ENCODE data around the gene FARS2.

Gene FARS2

GRCh38 chr6:5541751-5542432 lies 280.6 kb downstream of the FARS2 start:
- Mint-ChIP-seq H3K4me1 (no peaks in the 10 kb centered on the region), H3K9me3 (no peaks in the 10 kb centered on the region), H3K4me3 (no peak overlapping the region), H3K27me3 (ENCODE audit: low read depth) (no peaks in the 10 kb centered on the region), H3K36me3 (ENCODE audit: low read depth) (peaks cover 19% of the 10 kb centered on the region), H3K27ac (no peak overlapping the region)
- TF ChIP-seq CTCF (IDR thresholded peaks at IDR 0.05; ENCODE audit: unreplicated experiment in 3 of 3) = no peak

GRCh38 chr6:5547556-5547955 lies 286.2 kb downstream of the FARS2 start:
- Mint-ChIP-seq H3K4me3 (no peak overlapping the region), H3K36me3 (ENCODE audit: low read depth) (peaks cover 57% of the 10 kb centered on the region), H3K27ac (no peak overlapping the region), H3K27me3 (ENCODE audit: low read depth) (no peaks in the 10 kb centered on the region), H3K4me1 (no peaks in the 10 kb centered on the region), H3K9me3 (peaks cover 16% of the 10 kb centered on the region)
- TF ChIP-seq CTCF (IDR thresholded peaks at IDR 0.05; ENCODE audit: unreplicated experiment in 3 of 3) = no peak

GRCh38 chr6:5550631-5551030 lies 289.3 kb downstream of the FARS2 start:
- Mint-ChIP-seq H3K27me3 (ENCODE audit: low read depth) (no peaks in the 10 kb centered on the region), H3K9me3 (peaks cover 16% of the 10 kb centered on the region), H3K36me3 (ENCODE audit: low read depth) (peaks cover 43% of the 10 kb centered on the region), H3K4me1 (no peaks in the 10 kb centered on the region), H3K27ac (no peak overlapping the region), H3K4me3 (no peak overlapping the region)
- TF ChIP-seq CTCF (IDR thresholded peaks at IDR 0.05; ENCODE audit: unreplicated experiment in 3 of 3) = no peak

GRCh38 chr6:5552243-5552642 lies 290.9 kb downstream of the FARS2 start:
- Mint-ChIP-seq H3K4me1 (no peaks in the 10 kb centered on the region), H3K4me3 (no peak overlapping the region), H3K27me3 (ENCODE audit: low read depth) (no peaks in the 10 kb centered on the region), H3K9me3 (peaks cover 16% of the 10 kb centered on the region), H3K36me3 (ENCODE audit: low read depth) (peaks cover 35% of the 10 kb centered on the region), H3K27ac (no peak overlapping the region)
- TF ChIP-seq CTCF (IDR thresholded peaks at IDR 0.05; ENCODE audit: unreplicated experiment in 3 of 3) = no peak

- peaks cover 16% of the 10 kb centered on the region for H3K9me3 Mint-ChIP-seq
Measured at GRCh38 chr6:5553767-5554166, 292.5 kb downstream of the FARS2 start.

More at GRCh38 chr6:5553767-5554166, 292.5 kb downstream of the FARS2 start:
- no peak for TF ChIP-seq CTCF (IDR thresholded peaks at IDR 0.05; ENCODE audit: unreplicated experiment in 3 of 3)
- Mint-ChIP-seq H3K4me1 (no peaks in the 10 kb centered on the region), H3K27ac (no peak overlapping the region), H3K4me3 (no peak overlapping the region), H3K36me3 (ENCODE audit: low read depth) (peaks cover 23% of the 10 kb centered on the region), H3K27me3 (ENCODE audit: low read depth) (no peaks in the 10 kb centered on the region)
